IPS-18c (cell line): ENCODE data around the gene SAMD11.
"Not testable (repeated sequence)": the region's sequence is repeated elsewhere in the genome, so short reads cannot be mapped to it uniquely, and the experiment has no call there.

ENCODE experiments used
- H3K4me3 ChIP-seq: 2 replicates; pipeline ENCODE4 v1.7.0; 2013; ENCODE audit warnings: low read depth, mild to moderate bottlenecking, low read length, moderate library complexity; ENCODE audit not compliant: insufficient read depth
- H3K9me3 ChIP-seq: one replicate; pipeline ENCODE4 v1.6.1; 2013; ENCODE audit warnings: mild to moderate bottlenecking, low read length, moderate library complexity; ENCODE audit not compliant: control insufficient read depth, insufficient read depth

The SAMD11 gene

GRCh38 chr1:983798-984475, 60.2 kb downstream of the SAMD11 start:
- H3K9me3 ChIP-seq = no peaks in the 10 kb centered on the region
- no peak overlapping the region for H3K4me3 ChIP-seq

DNA sequence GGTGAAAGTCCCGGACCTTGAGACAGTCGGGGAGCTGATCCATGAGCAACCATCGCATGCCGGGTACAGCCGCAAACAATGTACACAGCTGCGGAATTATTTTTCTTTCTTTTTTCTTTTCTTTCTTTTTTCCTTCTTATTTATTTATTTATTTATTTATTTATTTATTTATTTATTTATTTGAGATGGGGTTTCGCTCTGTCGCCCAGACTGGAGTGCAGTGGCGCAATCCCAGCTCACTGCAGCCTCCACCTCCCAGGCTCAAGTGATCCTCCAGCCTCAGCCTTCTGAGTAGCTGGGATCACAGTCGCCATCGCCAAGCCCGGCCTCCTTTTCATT, 60.7 kb downstream of the SAMD11 start:
- Histone ChIP-seq H3K9me3 (no peaks in the 10 kb centered on the region), H3K4me3 (no peak overlapping the region)

DNA sequence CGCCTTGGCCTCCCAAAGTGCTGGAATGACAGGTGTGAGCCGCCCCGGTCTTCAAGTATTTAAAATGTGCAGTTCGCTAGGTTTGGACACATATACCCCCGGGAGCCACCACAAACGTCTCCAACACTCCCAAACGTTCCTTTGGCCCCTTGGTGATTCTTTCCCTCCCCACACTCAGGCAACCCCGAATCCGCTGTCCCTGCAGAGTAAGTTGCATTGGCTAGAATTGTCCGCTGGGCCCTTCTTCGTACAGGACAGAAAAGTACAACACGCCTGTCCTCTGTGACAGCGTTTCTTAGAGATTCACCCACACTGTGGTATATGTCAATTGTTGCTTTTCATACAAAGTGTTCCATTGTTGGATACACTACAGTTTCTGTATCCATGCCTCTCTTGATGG, 61.4 kb downstream of the SAMD11 start:
- H3K9me3 ChIP-seq = no peaks in the 10 kb centered on the region
- no peak overlapping the region for H3K4me3 ChIP-seq

DNA sequence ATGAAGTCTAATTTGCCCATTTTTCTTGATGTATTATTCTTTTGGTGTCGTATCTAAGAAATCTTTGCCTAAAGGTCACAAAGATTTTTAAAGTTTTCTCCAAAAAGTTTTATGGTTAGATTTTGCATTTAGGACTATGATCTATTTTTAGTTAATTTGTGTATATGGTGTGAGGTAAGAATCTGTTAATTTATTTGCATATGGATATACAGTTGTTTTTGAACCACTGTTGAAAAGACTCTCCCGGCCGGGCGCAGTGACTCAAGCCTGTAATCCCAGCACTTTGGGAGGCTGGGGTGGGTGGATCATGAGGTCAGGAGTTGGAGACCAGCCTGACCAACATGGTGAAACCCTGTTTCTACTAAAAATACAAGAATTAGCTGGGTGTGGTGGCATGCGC, 64.3 kb downstream of the SAMD11 start:
- not testable (repeated sequence) for H3K4me3 ChIP-seq

DNA sequence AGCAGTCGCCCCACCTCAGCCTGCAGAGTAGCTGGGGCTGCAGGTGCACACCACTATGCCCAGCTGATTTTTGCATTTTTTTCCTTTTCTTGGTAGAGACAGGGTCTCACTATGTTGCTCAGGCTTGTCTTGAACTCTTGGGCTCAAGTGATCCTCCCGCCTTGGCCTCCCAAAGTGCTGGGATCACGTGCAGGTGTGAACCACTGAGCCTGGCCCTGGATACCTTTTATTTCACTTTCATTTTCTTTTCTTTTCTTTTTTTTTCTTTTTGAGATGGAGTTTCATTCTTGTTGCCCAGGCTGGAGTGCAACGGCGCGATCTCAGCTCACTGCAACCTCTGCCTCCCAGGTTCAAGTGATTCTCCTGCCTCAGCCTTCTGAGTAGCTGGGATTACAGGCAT, 67.6 kb downstream of the SAMD11 start:
- not testable (repeated sequence) for H3K9me3 ChIP-seq, H3K4me3 ChIP-seq

More for the DNA sequence above, 64.3 kb downstream of the SAMD11 start:
- H3K9me3 ChIP-seq = not testable (repeated sequence)

DNA sequence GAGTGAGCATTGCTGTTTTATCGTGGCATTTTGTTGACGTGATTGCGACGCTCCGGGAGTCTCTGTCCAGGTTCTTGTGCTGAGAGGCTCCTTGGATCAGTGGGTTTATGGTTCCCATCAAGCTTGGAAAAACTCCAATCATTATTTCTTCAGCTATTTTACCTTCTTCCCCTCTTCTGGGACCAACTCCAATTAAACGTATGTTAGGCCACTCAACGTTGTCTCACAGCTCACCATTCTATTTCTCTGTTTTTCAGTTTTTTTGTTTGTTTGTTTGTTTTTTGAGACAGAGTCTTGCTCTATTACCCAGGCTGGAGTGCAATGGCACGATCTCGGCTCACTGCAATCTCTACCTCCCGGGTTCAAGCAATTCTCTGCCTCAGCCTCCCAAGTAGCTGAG, 68.2 kb downstream of the SAMD11 start:
- H3K9me3 ChIP-seq = peaks cover 2% of the 10 kb centered on the region
- no peak overlapping the region for H3K4me3 ChIP-seq

DNA sequence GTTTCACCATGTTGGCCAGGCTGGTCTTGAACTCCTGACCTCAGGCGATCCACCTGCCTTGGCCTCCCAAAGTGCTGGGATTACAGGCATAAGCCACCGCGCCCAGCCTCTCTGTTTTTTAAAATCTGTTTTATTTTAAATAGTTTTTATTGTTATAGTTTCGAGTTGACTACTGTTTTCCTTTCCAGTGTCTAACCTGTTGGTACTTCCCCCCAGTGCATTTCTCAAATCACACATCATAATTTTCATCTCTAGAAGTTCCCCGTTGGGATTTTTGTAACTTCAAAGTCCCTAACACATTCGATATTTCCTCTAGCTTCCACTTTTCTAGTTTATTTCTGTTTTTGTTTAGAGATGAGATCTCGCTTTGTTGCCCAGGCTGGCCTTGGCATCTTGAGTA, 68.6 kb downstream of the SAMD11 start:
- H3K9me3 ChIP-seq = peaks cover 2% of the 10 kb centered on the region
- H3K4me3 ChIP-seq = no peak overlapping the region

DNA sequence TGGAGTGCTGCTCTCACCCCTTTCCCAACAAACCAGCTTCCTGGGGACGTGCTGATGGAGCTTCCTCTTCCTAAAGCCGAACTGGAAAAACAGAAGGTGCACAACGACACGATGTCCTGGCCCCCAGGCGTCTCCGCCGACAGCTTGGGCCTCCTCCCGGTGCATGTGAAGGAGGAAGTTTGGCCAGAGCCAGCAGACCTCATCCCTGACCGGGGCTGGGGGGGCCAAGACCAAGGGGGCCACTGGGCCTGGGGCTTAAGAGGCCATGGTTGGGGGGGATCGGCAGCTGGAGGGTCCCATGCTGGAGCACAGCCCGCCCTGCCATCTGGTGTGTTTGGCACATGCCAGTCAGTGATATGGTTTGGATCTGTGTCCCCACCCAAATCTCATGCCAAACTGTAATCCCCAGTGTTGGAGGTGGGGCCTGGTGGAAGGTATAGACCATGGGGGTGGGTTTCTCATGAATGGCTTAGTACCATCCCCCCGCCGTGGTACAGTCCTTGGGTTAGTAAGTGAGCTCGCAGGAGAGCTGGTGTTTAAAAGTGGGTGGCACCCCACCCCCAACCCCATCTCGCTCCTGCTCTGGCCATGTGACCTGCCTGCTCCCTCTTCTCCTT, 69.8 kb downstream of the SAMD11 start:
- no peak overlapping the region for H3K4me3 ChIP-seq
- H3K9me3 ChIP-seq = peaks cover 2% of the 10 kb centered on the region
